ENCODE results near the gene PCED1B. TPM values are rescaled to one million over a fixed set of nuclear protein-coding genes. Genes with fewer than 3 reads are reported as not detected.

PCED1B gene
- total RNA-seq, 1 experiment from 2014 or later: 3.3 TPM

DNA sequence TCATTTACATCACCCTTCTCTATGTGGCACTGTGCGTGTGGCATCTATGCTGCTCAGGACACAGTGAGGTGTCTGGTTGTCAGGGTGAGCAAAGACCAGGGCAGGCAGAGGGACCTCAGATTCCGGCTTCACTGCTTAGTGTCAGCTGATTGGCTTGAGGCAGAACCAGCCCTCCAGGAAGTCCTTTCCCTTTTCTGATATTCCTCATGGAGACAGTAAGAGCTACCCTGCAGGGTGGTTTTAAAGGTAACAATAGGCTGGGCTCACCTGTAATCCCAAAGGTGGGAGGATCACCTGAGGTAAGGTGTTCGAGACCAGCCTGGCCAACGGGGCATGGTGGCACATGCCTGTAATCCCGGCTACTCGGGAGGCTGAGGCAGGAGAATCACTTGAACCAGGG is 129.6 kb downstream of the PCED1B start:
- Histone ChIP-seq H3K79me2 (ENCODE audit: insufficient read depth, low read length) (no peaks in the 10 kb centered on the region), H3K4me2 (ENCODE audit: insufficient read depth, insufficient read length, low read length) (no peak overlapping the region), H3K4ac (ENCODE audit: low read depth, low read length) (no peak overlapping the region), H3K23me2 (ENCODE audit: insufficient read length, low read depth, low read length, poor library complexity, severe bottlenecking) (no peaks in the 10 kb centered on the region), H4K8ac (replicated peaks; ENCODE audit: insufficient read length, low read depth, low read length) (no peak overlapping the region), H2BK15ac (ENCODE audit: low read depth, low read length) (no peak overlapping the region), H2BK12ac (ENCODE audit: insufficient read length, low read depth, low read length) (no peak overlapping the region), H4K5ac (ENCODE audit: insufficient read length, low read depth, low read length) (no peak overlapping the region), H3K27me3 (ENCODE audit: insufficient read depth, low read length) (no peaks in the 10 kb centered on the region), H2BK120ac (ENCODE audit: low read depth, low read length, poor library complexity, severe bottlenecking) (no peak overlapping the region), H3K18ac (ENCODE audit: insufficient read length, low read depth, low read length) (no peak overlapping the region), H4K20me1 (ENCODE audit: control insufficient read depth, insufficient read depth, insufficient read length) (no peaks in the 10 kb centered on the region), H4K91ac (ENCODE audit: insufficient read length, low read depth, low read length) (no peak overlapping the region), H3K79me1 (ENCODE audit: insufficient read depth, low read depth, low read length, poor library complexity, severe bottlenecking) (no peaks in the 10 kb centered on the region), H2AK5ac (ENCODE audit: insufficient read length, low read length) (no peak overlapping the region), H2BK5ac (ENCODE audit: insufficient read length, low read length) (no peak overlapping the region), H2BK20ac (ENCODE audit: low read depth, low read length, poor library complexity, severe bottlenecking) (no peak overlapping the region), H3K9ac (ENCODE audit: extremely low read depth, insufficient read length, low read length) (no peak overlapping the region), H3T11ph (ENCODE audit: low read length) (no peak overlapping the region), H3K14ac (ENCODE audit: insufficient read depth, low read length) (no peak overlapping the region), H3K56ac (ENCODE audit: insufficient read length, low read depth, low read length) (no peak overlapping the region), H3K4me1 (ENCODE audit: insufficient read depth, low read length) (peaks cover 7% of the 10 kb centered on the region), H2AFZ (ENCODE audit: low read length) (no peak overlapping the region), H3K27ac (ENCODE audit: insufficient read length, low read depth, low read length) (no peak overlapping the region), H3K23ac (ENCODE audit: insufficient read length, low read depth, low read length) (no peak overlapping the region), H3K9me3 (ENCODE audit: control insufficient read depth, low read depth, low read length) (no peaks in the 10 kb centered on the region)
- no peak for DNase-seq
- TF ChIP-seq, protein P1, sequence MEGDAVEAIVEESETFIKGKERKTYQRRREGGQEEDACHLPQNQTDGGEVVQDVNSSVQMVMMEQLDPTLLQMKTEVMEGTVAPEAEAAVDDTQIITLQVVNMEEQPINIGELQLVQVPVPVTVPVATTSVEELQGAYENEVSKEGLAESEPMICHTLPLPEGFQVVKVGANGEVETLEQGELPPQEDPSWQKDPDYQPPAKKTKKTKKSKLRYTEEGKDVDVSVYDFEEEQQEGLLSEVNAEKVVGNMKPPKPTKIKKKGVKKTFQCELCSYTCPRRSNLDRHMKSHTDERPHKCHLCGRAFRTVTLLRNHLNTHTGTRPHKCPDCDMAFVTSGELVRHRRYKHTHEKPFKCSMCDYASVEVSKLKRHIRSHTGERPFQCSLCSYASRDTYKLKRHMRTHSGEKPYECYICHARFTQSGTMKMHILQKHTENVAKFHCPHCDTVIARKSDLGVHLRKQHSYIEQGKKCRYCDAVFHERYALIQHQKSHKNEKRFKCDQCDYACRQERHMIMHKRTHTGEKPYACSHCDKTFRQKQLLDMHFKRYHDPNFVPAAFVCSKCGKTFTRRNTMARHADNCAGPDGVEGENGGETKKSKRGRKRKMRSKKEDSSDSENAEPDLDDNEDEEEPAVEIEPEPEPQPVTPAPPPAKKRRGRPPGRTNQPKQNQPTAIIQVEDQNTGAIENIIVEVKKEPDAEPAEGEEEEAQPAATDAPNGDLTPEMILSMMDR (conservative IDR thresholded peaks at IDR 0.05): no peak
- Mint-ChIP-seq H3K36me3 (ENCODE audit: insufficient read depth in 1 of 3, low read depth in 3 of 3) (peaks cover 0 to 3% (median 0%) of the 10 kb centered on the region in 3 experiments; a peak in 2 of 7 replicates), H3K4me1 (peaks cover 39 to 40% of the 10 kb centered on the region in 2 experiments), H3K9me3 (peaks cover 0 to 5% of the 10 kb centered on the region in 2 experiments; a peak in 2 of 5 replicates), H3K27ac (peak overlapping the region in 1 of 3 experiments; percentile 42; a peak in 1 of 7 replicates), H3K27me3 (ENCODE audit: low read depth) (no peaks in the 10 kb centered on the region), H3K4me3 (no peak overlapping the region)
- no CpG with 5 or more reads among the region's 6 CpGs for WGBS (ENCODE audit: extremely low coverage, insufficient read length, low lambda C conversion rate)
